ENCODE results near the gene PLIN1. TPM values are rescaled to one million over a fixed set of nuclear protein-coding genes. Genes with fewer than 3 reads are reported as not detected.
"Not testable (repeated sequence)": the region's sequence is repeated elsewhere in the genome, so short reads cannot be mapped to it uniquely, and the experiment has no call there.

The PLIN1 gene
- total RNA-seq, 1 donor from 2014 or later, result not detected

GRCh38 chr15:89689930-89690275 lies 10.7 kb upstream of the PLIN1 start:
- DNase-seq (ENCODE audit: low spot score); H3K36me3 Mint-ChIP-seq (ENCODE audit: low read depth); H3K9me3 Mint-ChIP-seq; intact Hi-C loops (cut with micrococcal nuclease); H3K27me3 Mint-ChIP-seq (ENCODE audit: low read depth): not testable (repeated sequence)
- Mint-ChIP-seq H3K27ac (peak overlapping the region; percentile 28), H3K4me3 (ENCODE audit: low read depth) (peak overlapping the region; percentile 79), H3K4me1 (ENCODE audit: low read depth) (peaks cover 16% of the 10 kb centered on the region)

DNA sequence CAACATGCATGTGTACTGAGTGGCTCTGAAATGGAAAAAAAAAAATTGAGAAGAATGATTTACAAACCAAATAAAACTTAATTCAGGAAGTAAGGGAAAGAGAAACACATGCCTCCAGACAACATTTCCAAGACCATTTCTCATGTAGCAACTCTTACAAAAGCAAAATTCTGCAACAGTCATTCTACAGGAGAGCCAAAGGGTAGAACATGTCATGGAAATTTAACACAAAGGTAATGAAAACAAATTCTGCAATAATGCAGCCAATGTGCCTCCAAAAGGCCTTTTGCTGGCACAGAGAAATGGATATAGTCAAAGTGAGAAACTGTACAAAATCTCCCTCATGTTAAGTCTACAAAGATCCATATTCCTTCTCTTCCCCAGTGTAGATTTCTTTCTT lies 7.4 kb upstream of the PLIN1 start:
- H3K4me3 Mint-ChIP-seq (ENCODE audit: low read depth), result no peak overlapping the region
- no peak for DNase-seq (ENCODE audit: low spot score)
- H3K27ac Mint-ChIP-seq, result no peak overlapping the region
- intact Hi-C loops (cut with micrococcal nuclease), result no loop called here
- H3K9me3 Mint-ChIP-seq, result no peaks in the 10 kb centered on the region
- H3K4me1 Mint-ChIP-seq (ENCODE audit: low read depth), result peaks cover 15% of the 10 kb centered on the region
- peaks cover 3% of the 10 kb centered on the region for H3K27me3 Mint-ChIP-seq (ENCODE audit: low read depth)
- no peaks in the 10 kb centered on the region for H3K36me3 Mint-ChIP-seq (ENCODE audit: low read depth)

DNA sequence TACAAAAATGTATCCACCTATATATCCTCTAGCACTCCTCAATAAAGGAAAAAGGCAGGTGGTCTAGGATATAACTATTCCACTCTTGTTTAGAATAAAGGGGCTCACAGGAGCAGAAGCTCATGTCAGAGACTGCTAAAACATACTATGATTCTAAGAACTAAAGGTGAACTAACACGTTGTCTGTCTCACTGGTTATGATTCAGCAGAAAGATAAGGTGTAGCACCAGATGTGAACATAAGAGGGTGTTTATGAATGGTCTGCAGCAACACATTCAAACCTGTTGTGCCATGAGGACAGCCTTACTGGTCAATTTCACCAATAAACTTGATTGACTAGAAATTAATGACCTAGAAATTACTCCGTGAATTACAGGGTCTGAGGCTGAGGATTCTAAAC lies 6.8 kb upstream of the PLIN1 start:
- Mint-ChIP-seq H3K9me3 (no peaks in the 10 kb centered on the region), H3K27me3 (ENCODE audit: low read depth) (peaks cover 3% of the 10 kb centered on the region), H3K36me3 (ENCODE audit: low read depth) (no peaks in the 10 kb centered on the region), H3K4me3 (ENCODE audit: low read depth) (no peak overlapping the region), H3K4me1 (ENCODE audit: low read depth) (peaks cover 13% of the 10 kb centered on the region), H3K27ac (no peak overlapping the region)
- intact Hi-C loops (cut with micrococcal nuclease), result no loop called here
- DNase-seq (ENCODE audit: low spot score), result no peak

DNA sequence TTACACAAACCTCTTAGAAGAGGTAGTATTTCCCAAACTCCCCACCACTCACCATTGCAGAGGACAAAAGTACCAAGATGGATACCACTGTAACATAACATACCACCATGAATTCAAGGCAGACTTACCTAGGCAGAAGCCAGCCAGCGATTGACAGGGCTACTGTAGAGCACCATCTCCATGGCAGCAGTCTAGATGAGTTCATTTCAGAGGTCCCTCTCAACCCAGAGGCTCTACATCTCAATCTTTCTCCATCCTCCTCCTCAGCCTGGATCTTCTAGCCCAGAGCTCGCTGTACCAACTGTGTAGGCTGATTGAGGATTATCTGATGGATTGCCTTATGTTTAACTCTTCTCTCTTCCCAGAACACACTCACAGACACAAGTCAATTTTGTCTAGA lies 2.0 kb upstream of the PLIN1 start:
- Mint-ChIP-seq H3K27me3 (ENCODE audit: low read depth) (peaks cover 13% of the 10 kb centered on the region), H3K4me1 (ENCODE audit: low read depth) (no peaks in the 10 kb centered on the region), H3K4me3 (ENCODE audit: low read depth) (no peak overlapping the region), H3K9me3 (no peaks in the 10 kb centered on the region), H3K27ac (no peak overlapping the region), H3K36me3 (ENCODE audit: low read depth) (no peaks in the 10 kb centered on the region)
- no peak for DNase-seq (ENCODE audit: low spot score)
- intact Hi-C loops (cut with micrococcal nuclease), result no loop called here

GRCh38 chr15:89680282-89680873 lies 1.2 kb upstream of the PLIN1 start:
- intact Hi-C loops (cut with micrococcal nuclease), result no loop called here
- no peak for DNase-seq (ENCODE audit: low spot score)

DNA sequence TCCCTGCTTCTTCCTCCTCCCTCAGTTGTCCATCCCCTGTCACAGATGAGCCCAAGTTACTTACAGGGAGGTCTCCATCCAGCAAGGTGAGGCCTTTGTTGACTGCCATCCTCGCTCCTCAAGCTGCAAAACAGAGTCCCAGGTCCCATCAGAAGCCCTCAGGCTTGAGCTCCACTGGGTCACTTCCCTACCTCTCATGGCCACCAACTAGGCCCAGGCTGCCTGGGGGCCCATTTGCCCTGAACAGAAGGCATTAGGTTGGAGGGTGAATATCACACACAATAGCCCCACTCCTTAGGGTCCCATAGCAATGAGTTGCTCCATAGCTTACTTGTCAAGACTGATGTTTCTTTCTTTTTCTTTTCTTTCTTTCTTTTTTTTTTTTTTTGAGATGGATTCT lies 1.8 kb downstream of the PLIN1 start:
- Mint-ChIP-seq H3K27me3 (ENCODE audit: low read depth) (peaks cover 13% of the 10 kb centered on the region), H3K27ac (no peak overlapping the region), H3K36me3 (ENCODE audit: low read depth) (no peaks in the 10 kb centered on the region), H3K9me3 (no peaks in the 10 kb centered on the region), H3K4me3 (ENCODE audit: low read depth) (no peak overlapping the region), H3K4me1 (ENCODE audit: low read depth) (no peaks in the 10 kb centered on the region)
- intact Hi-C loops (cut with micrococcal nuclease), result no loop called here
- DNase-seq (ENCODE audit: low spot score), result no peak

More at GRCh38 chr15:89680282-89680873, 1.2 kb upstream of the PLIN1 start:
- Mint-ChIP-seq H3K27ac (no peak overlapping the region), H3K36me3 (ENCODE audit: low read depth) (no peaks in the 10 kb centered on the region), H3K4me3 (ENCODE audit: low read depth) (no peak overlapping the region), H3K9me3 (no peaks in the 10 kb centered on the region), H3K27me3 (ENCODE audit: low read depth) (peaks cover 13% of the 10 kb centered on the region), H3K4me1 (ENCODE audit: low read depth) (no peaks in the 10 kb centered on the region)

DNA sequence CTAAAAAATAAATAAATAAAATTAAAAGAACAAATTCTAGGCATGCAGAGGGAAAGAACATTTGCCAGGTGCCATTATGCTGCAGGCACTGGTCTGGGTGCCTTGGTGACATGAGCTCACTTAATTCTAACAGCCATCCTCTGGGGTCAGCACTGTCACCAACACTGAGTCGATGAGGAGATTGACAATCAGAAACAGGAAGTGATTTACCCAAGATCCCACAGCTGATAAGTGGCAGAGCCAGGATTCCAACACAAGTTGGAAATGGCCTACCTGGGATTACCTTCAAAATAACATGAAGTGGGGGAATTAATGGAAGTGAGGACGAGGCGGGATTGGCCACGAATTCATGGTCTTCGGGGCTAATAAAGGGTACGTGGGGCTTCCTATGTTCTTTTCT lies 3.6 kb downstream of the PLIN1 start:
- intact Hi-C loops (cut with micrococcal nuclease), result no loop called here
- Mint-ChIP-seq H3K27me3 (ENCODE audit: low read depth) (peaks cover 9% of the 10 kb centered on the region), H3K9me3 (no peaks in the 10 kb centered on the region), H3K27ac (no peak overlapping the region), H3K4me1 (ENCODE audit: low read depth) (no peaks in the 10 kb centered on the region), H3K4me3 (ENCODE audit: low read depth) (no peak overlapping the region), H3K36me3 (ENCODE audit: low read depth) (no peaks in the 10 kb centered on the region)
- no peak for DNase-seq (ENCODE audit: low spot score)

GRCh38 chr15:89674526-89674925 lies 4.6 kb downstream of the PLIN1 start:
- no peak for DNase-seq (ENCODE audit: low spot score)
- intact Hi-C loops (cut with micrococcal nuclease), result no loop called here
- no peaks in the 10 kb centered on the region for H3K36me3 Mint-ChIP-seq (ENCODE audit: low read depth)
- H3K9me3 Mint-ChIP-seq, result no peaks in the 10 kb centered on the region
- peaks cover 4% of the 10 kb centered on the region for H3K27me3 Mint-ChIP-seq (ENCODE audit: low read depth)
- no peak overlapping the region for H3K27ac Mint-ChIP-seq
- no peak overlapping the region for H3K4me3 Mint-ChIP-seq (ENCODE audit: low read depth)
- H3K4me1 Mint-ChIP-seq (ENCODE audit: low read depth), result no peaks in the 10 kb centered on the region

DNA sequence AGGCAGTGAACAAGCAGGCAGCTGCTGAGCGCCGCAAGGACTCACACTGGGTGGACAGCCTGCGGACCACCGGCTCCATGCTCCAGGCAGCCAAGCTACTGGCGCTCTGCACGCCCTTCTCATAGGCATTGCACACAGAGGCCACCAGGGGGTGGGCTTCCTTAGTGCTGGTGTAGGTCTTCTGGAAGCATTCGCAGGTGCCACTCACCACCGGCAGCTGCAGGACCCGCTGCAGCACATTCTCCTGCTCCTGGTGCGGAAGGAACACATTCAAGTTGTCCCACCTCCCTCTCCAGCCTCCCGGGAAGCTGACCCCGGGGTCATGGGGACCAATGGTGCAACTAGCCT lies 6.0 kb downstream of the PLIN1 start:
- Mint-ChIP-seq H3K4me1 (ENCODE audit: low read depth) (no peaks in the 10 kb centered on the region), H3K4me3 (ENCODE audit: low read depth) (no peak overlapping the region), H3K9me3 (no peaks in the 10 kb centered on the region), H3K27ac (no peak overlapping the region), H3K36me3 (ENCODE audit: low read depth) (no peaks in the 10 kb centered on the region), H3K27me3 (ENCODE audit: low read depth) (no peaks in the 10 kb centered on the region)
- intact Hi-C loops (cut with micrococcal nuclease), result no loop called here
- DNase-seq (ENCODE audit: low spot score), result no peak

GRCh38 chr15:89672221-89673164 lies 6.7 kb downstream of the PLIN1 start:
- no peaks in the 10 kb centered on the region for H3K36me3 Mint-ChIP-seq (ENCODE audit: low read depth)
- intact Hi-C loops (cut with micrococcal nuclease), result no loop called here

GRCh38 chr15:89671687-89672086 lies 7.5 kb downstream of the PLIN1 start:
- DNase-seq (ENCODE audit: low spot score), result no peak
- H3K4me3 Mint-ChIP-seq (ENCODE audit: low read depth), result no peak overlapping the region
- intact Hi-C loops (cut with micrococcal nuclease), result no loop called here
- no peak overlapping the region for H3K27ac Mint-ChIP-seq
- peaks cover 3% of the 10 kb centered on the region for H3K27me3 Mint-ChIP-seq (ENCODE audit: low read depth)
- H3K9me3 Mint-ChIP-seq, result no peaks in the 10 kb centered on the region
- H3K36me3 Mint-ChIP-seq (ENCODE audit: low read depth), result no peaks in the 10 kb centered on the region
- H3K4me1 Mint-ChIP-seq (ENCODE audit: low read depth), result no peaks in the 10 kb centered on the region

More at GRCh38 chr15:89672221-89673164, 6.7 kb downstream of the PLIN1 start:
- Mint-ChIP-seq H3K9me3 (no peaks in the 10 kb centered on the region), H3K4me1 (ENCODE audit: low read depth) (no peaks in the 10 kb centered on the region), H3K27me3 (ENCODE audit: low read depth) (peaks cover 1% of the 10 kb centered on the region), H3K27ac (no peak overlapping the region), H3K4me3 (ENCODE audit: low read depth) (no peak overlapping the region)
- no peak for DNase-seq (ENCODE audit: low spot score)

DNA sequence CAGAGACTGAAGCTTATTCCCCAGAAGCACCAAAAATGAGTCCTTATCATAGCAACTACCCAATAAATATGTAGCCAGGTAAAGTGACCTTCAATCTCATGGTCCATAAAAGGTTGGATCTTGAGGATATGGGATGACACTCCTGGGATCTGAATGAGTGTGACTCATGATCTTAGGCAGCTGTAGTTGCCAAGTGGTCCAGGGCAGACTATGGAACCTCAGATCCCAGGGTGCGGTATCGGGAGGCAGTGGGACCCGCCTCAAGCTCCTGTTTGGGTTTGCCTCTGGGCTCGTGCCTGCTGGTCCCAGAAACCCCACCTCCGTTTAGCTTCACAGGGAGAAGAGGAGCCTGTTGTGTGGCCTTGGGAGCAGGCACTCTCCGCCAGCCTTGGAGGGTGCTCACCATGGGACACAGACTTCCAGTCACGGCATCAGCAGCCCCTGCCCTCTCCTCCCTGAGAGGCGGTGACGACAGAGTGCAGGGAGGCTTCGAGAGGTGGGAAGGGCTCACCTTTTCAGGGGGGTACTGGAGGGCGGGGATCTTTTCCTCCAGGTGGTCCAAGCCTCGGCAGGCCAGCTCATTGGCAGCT lies 8.1 kb downstream of the PLIN1 start:
- peaks cover 7% of the 10 kb centered on the region for H3K27me3 Mint-ChIP-seq (ENCODE audit: low read depth)
- H3K36me3 Mint-ChIP-seq (ENCODE audit: low read depth), result no peaks in the 10 kb centered on the region

GRCh38 chr15:89669941-89670340 lies 9.2 kb downstream of the PLIN1 start:
- no peaks in the 10 kb centered on the region for H3K9me3 Mint-ChIP-seq
- intact Hi-C loops (cut with micrococcal nuclease), result no loop called here
- peaks cover 8% of the 10 kb centered on the region for H3K27me3 Mint-ChIP-seq (ENCODE audit: low read depth)
- H3K4me1 Mint-ChIP-seq (ENCODE audit: low read depth), result no peaks in the 10 kb centered on the region
- H3K27ac Mint-ChIP-seq, result no peak overlapping the region
- no peak overlapping the region for H3K4me3 Mint-ChIP-seq (ENCODE audit: low read depth)
- no peaks in the 10 kb centered on the region for H3K36me3 Mint-ChIP-seq (ENCODE audit: low read depth)
- no peak for DNase-seq (ENCODE audit: low spot score)

More for the DNA sequence above, 8.1 kb downstream of the PLIN1 start:
- H3K27ac Mint-ChIP-seq, result no peak overlapping the region
- H3K9me3 Mint-ChIP-seq, result no peaks in the 10 kb centered on the region
- no peaks in the 10 kb centered on the region for H3K4me1 Mint-ChIP-seq (ENCODE audit: low read depth)
- DNase-seq (ENCODE audit: low spot score), result no peak
- H3K4me3 Mint-ChIP-seq (ENCODE audit: low read depth), result no peak overlapping the region
- intact Hi-C loops (cut with micrococcal nuclease), result no loop called here
